Body of pancreas (tissue), 4 donors: ENCODE results near the gene TNPO1.

Experiments
- POLR2A ChIP-seq, 3 donors: fragments of 450-650 bp; IDR thresholded peaks; one replicate each; pipeline ENCODE4 v1.6.1; 2016; ENCODE audit warnings: antibody characterized with exemption in 3 of 3, mild to moderate bottlenecking in 2 of 3
- TF ChIP-seq, protein P1 (sequence below), 7 experiments: fragments of 450-650 bp in 4 of 7; fragments of 200-600 bp in 3 of 7; sonication (generic) in 3 of 7; IDR thresholded peaks; one replicate each; pipeline ENCODE4 v1.5.1; 2016 to 2019; ENCODE audit warnings: antibody characterized with exemption in 7 of 7

- TF ChIP-seq, protein P1, sequence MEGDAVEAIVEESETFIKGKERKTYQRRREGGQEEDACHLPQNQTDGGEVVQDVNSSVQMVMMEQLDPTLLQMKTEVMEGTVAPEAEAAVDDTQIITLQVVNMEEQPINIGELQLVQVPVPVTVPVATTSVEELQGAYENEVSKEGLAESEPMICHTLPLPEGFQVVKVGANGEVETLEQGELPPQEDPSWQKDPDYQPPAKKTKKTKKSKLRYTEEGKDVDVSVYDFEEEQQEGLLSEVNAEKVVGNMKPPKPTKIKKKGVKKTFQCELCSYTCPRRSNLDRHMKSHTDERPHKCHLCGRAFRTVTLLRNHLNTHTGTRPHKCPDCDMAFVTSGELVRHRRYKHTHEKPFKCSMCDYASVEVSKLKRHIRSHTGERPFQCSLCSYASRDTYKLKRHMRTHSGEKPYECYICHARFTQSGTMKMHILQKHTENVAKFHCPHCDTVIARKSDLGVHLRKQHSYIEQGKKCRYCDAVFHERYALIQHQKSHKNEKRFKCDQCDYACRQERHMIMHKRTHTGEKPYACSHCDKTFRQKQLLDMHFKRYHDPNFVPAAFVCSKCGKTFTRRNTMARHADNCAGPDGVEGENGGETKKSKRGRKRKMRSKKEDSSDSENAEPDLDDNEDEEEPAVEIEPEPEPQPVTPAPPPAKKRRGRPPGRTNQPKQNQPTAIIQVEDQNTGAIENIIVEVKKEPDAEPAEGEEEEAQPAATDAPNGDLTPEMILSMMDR (IDR thresholded peaks at IDR 0.05), result no peak
- TF ChIP-seq POLR2A (IDR thresholded peaks at IDR 0.05), result no peak
These were observed 100.9 kb downstream of the TNPO1 start for GRCh38 chr5:72917371-72917776.
